Mesenteric fat pad (tissue), 1 donor: ENCODE results near the gene FAM237A. TPM values are rescaled to one million over a fixed set of nuclear protein-coding genes. Genes with fewer than 3 reads are reported as not detected.

Experiments used
- DNase-seq: peaks from one replicate; pipeline ENCODE4 v3.0.0-alpha.2; 2020; ENCODE audit warnings: low spot score
- total RNA-seq: library from RNA; stranded (reverse); fragmentation: NEBNext Ultra II Directional; extraction: Animal tissue kit (Norgen Biotek cat#: 25700); gene quantifications from one replicate; pipeline ENCODE4 v1.2.1, GENCODE V29; 2021
- donor health status: DM: yes; HTN: yes; CAD: no.

FAM237A gene
- total RNA-seq, 1 donor from 2014 or later: not detected

GRCh38 chr2:206688990-206689389 is 46.7 kb downstream of the FAM237A start:
- no peak for DNase-seq

- DNase-seq: no peak
Measured at GRCh38 chr2:206692971-206693370, 50.7 kb downstream of the FAM237A start.

GRCh38 chr2:206693399-206694137 is 51.3 kb downstream of the FAM237A start:
- no peak for DNase-seq

- DNase-seq: no peak
Measured at GRCh38 chr2:206696910-206697309, 54.6 kb downstream of the FAM237A start.

- no peak for DNase-seq
Measured at GRCh38 chr2:206698811-206699210, 56.5 kb downstream of the FAM237A start.

Other genes starting within 250 kb of the FAM237A start
- gene ADAM23, start 199.0 kb upstream of the FAM237A start, total RNA-seq: 1.1 TPM
- gene DYTN, start 75.9 kb downstream of the FAM237A start, total RNA-seq: not detected
- 0.19 TPM for gene MDH1B, start 122.8 kb downstream of the FAM237A start, total RNA-seq
- 19.9 TPM for gene FASTKD2, start 123.1 kb downstream of the FAM237A start, total RNA-seq